Mucosa of gallbladder (tissue), 1 donor: ENCODE data around the gene CEP128. TPM values are rescaled to one million over a fixed set of nuclear protein-coding genes. Genes with fewer than 3 reads are reported as not detected.

Experiments used
- DNase-seq: peaks from one replicate; pipeline ENCODE4 v3.0.0-alpha.2; 2020; ENCODE audit warnings: low spot score
- total RNA-seq: library from RNA; stranded (reverse); gene quantifications from one replicate; pipeline ENCODE4 v1.2.1, GENCODE V29; 2021
- donor health status: DM: no; HTN: no; CAD: no.

Gene CEP128
- total RNA-seq, 1 donor from 2014 or later: 4.9 TPM

DNA sequence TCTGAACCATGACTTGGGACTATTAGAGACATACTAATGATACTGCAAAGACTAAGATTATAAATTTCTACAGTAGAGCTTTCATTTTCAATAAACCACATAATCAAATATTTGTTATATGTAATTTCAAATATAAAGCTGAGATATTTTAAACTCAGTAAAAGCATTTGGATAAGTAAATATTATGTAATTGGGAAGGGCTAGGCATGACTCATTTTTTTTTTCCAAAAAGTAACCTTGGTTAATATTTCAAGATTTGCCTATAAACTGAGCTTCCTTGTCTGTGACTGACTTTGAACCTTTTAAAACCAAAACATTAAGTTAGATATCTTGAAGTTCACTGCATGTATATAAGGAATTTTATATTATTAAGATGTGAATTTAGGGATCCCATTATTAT is 332.5 kb downstream of the CEP128 start:
- no peak for DNase-seq

DNA sequence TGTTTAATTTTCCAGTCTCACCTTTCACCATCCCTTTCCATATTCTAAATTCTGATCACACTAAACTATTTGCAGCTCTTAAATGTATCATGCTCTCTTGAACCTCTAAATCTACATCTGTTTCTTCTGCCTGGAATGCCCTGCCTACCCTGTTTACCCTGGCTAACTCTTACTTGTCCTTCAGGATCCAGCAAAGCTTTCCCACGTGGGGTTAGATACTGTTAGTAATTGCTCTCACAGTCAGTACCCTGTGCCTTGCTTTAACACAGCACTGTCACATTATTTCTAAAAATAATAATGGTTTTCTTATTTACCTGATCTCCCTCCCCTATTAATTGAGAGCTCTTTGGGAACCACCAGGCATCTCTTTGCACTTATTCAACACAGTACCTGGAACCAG is 333.0 kb downstream of the CEP128 start:
- DNase-seq: no peak

DNA sequence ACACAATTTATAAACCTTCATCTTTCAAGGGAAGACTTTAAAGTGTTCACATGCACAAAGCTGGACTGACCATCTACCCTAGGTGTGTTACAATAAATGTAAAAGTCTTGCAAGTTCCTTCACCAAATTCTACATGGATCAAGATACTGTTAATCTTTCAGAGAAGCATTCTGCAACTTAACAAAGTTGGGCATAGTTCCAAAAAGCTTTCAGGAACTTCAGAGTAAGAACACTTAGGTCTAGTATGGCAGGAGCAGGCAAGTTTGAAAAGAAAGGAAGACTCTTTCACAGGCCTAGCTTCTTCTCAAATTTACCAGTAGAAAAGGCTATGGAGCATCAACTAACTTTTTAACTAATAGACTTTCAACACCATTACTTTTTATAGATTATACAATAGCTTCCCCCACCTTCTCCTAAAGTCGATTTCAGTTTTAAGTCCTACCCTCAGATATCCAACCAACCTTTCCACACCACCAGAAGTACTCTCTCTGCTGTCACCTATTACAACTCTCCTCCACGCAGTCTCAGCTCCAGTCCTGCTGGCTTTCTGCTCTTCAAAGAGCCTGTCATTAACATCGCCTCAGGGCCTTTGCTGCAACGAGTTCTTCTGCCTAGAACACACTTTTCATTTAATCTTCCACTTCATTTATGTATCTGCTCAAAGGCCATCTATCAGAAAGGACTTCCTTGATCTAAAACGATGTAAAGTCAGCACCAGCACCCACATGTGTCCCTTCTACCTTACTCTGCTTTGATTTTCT is 333.9 kb downstream of the CEP128 start:
- DNase-seq: no peak

DNA sequence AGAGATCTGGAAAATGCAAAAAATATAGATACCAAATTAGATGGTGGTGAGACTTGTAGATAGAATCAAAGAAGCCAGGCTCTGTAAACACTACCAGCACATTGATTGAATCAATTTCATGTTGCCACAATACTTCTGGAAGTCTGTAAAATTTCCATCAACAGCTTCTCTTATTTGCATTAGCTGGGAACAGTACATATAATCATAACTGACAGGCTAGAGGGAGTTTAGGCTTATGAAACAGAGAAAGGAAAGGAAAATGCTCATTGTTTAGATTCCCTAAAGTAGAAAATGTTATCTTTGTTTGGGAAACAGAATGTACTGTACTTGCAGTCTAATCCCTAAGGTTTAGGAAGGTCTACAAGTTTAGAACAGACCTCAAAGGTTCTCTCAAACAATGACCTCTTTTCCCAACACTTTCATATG is 335.2 kb downstream of the CEP128 start:
- DNase-seq: no peak

DNA sequence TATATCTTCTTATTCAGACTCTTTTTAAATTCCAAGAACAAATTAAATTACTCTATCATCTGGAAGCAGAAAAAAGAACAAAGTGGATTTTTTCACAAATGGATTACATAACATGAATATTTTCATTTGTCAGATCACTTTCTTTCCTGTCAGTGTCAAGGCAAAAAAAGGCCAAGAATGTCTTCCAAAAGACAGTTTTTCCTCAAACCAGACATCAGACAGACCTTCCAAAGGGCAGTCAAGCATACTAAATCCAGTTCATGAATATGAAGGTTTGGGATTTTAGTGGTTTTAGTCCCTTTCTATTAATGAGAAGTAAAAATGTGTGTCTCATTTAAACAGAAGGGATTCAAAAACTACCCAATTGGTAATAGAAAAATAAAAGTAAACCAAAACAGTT is 336.0 kb downstream of the CEP128 start:
- DNase-seq: no peak

DNA sequence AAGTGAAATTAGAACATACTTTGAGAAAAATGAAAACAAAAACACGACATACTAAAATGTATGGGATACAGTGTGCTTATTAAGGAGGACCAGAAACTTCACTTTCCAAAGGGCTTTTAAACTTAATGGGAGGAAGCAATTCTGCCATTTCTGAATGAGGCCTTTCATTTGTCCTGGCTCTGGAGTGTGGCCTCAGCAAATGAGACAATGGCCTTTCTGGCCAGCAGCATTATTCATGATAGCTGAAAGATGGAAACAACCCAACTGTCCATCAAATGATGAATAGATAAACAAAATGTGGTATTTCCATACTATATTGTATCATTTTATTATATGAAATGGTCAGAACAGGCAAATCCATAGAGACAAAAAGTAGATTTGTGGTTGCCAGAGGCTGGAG is 338.6 kb downstream of the CEP128 start:
- DNase-seq: no peak

DNA sequence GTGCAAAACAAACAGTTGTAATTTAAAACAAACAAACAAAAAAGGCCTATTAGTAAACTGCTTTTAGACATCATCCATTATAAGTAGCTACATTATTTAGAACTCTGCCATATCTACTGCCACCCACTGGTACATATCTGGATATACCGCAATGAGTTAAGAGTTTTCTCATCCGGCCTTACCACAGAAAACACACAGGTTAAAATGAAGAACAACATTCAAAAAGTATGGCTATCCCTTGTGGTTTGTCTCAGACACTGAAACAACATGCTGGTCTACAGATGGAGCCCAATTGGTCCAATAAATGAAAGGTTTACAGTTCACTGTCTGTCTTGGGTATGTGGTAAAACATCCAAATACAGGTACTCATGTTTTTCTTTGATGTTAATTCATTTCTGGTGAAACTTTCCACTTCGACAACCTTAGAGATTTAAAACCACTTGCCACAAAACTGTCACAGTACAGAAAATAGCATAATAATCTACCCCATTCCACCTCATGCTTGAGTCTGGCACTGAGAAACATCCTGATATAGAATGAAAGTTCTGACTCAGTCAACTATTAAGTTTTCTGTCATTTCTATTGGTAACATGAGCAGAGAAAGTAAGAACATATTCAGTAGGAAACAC is 354.3 kb downstream of the CEP128 start:
- DNase-seq: no peak

DNA sequence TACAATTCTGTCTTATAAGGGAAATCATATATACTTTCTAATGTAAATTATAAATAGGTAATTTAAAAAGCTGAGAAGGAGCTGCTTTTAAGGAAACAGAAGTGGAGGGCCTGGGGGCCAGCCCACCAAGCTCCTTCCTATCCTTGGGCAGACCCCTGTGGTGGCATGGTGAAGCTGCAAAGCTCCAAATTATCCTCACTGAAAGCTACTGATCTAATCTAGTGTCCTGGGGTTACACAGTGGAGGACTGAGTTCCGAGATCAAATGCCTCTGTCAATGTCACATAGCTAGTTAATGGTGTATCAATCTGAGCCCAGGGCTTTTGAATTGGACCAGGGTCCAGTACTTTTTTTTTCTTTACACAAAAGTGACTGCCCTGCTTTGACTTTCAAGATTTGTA is 355.4 kb downstream of the CEP128 start:
- no peak for DNase-seq

DNA sequence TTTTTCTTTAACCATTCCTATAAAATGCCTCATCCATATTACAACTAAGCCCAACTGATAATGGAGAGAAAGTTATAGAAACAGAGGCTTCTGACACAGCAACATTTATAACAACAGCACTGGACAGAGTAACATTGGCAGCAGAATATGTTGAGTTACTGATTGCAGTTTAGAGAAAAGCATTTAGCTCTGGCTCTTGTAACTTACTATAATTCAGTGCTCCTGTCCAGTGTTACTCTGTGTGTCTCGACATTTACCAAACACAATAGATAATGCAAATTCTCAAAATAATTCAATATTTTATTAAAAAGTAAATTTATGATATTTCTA is 356.1 kb downstream of the CEP128 start:
- no peak for DNase-seq

DNA sequence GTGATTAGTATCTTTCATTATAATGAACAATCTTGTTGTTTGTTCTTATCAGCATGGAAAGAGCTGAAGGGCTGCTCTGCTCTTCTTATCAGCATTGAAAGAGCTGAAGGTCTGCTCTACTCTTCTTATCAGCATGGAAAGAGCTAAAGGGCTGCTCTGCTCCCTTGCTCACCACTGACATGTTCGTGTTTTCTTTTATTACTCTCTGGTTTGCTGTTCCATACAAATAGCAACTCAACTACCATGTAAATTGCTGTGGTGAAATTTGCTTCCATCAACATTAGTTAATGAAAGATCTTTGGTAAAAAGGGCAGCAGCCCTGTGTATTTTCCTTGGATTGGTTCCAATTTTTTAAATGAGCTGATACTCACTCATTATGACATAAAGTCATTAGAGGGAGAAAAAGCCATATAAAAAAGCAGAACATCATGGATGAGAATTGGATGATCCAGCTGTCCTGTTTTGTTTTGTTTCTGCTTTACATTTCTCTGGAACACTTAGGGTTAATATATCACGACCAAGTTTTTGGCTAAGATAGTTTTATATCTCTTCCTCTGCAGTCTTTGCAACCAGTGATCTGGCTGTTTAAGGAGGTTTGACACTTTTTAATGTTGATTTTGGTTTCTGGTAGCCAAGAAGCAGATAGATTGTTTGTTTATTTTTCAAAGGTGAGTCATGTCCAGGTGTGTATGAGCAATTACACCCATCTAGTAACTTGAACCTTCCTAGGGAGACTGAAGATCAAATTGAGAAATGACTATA is 356.6 kb downstream of the CEP128 start:
- no peak for DNase-seq

DNA sequence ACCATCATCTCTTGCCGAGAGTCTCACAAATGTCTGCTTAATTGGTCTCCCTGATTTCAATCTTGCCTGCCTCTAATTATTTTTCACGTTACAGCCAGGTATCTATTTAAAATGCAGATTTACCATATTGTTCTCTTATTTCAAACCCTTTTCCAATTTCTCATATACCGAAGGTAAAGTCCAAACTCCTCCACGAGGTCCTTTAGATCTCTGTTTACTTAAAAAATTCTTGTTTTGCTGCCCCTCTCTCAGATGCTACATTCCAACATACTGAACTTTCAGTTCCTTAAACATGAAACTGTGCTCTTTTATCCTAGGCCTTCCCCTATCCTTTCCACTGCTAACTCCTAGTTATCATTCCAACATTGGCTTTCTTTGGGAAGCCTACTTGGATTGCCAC is 363.9 kb downstream of the CEP128 start:
- DNase-seq: no peak

DNA sequence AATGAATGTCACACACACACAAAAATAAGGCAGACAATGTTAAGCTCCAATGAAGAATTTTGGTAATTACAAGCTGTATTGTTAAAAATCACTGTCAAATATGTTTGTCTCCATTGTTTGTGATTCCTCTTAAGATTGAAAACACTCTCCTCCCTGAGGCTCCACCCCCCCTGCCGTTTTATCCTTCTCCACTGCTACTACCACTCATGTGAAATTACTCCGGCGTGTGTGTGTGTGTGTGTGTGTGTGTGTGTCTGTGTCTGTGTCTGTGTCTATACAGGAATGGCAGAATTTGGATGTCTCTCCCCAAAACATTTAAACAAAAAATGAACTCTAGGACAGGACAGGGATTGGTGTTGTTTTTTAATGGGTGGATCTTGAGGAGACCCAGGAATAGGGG is 365.1 kb downstream of the CEP128 start:
- DNase-seq: no peak

DNA sequence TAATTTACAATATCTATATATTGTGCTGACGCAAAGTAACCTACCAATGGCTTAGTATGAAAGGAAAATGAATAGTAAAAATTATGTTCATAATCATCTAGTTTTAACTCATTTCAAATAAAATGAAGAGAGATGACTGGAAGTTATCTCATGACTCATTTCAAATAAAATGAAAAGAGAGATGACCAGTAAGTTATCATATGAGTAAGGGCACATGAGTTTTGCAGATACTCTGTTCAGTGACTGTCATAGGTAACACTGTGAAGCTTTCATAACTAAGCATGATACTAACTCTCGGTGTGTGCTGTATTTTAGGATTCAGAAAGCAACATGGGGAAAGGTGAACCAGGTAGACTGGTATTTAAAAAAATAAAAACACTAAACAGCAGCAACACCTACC is 365.8 kb downstream of the CEP128 start:
- no peak for DNase-seq

DNA sequence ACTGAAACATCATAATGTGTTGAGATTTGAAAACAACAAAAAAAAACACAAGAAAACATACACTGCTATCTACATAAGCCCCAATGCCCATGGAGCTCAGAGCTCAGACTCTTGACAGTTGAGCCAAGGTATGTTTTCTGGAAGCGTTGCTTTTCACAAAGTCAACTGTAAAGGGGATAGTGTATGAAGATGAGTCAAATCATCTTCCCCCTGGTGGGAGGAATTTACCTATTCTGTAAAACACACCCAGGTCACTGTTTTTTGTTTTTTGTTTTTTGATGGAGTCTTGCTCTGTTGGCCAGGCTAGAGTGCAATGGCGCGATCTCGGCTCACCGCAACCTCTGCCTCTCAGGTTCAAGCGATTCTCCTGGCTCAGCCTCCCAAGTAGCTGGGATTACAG is 368.9 kb downstream of the CEP128 start:
- no peak for DNase-seq

DNA sequence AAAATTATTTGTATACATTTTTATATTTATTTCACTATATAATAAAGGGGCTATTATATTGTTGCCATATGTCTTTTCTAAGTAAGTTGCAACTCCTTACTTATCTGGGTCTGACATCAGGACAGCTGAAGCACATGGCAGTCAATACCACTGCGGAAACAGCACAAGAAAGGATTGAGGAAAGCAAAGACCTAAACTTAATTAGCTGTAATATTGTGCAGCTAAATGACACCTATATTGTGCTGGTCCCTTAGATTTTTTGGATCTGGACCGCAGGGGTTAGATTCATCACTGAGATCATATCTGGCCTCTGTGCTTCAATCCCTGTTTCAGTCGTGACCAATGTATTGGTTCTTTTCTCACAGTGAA is 370.6 kb downstream of the CEP128 start:
- DNase-seq: no peak

DNA sequence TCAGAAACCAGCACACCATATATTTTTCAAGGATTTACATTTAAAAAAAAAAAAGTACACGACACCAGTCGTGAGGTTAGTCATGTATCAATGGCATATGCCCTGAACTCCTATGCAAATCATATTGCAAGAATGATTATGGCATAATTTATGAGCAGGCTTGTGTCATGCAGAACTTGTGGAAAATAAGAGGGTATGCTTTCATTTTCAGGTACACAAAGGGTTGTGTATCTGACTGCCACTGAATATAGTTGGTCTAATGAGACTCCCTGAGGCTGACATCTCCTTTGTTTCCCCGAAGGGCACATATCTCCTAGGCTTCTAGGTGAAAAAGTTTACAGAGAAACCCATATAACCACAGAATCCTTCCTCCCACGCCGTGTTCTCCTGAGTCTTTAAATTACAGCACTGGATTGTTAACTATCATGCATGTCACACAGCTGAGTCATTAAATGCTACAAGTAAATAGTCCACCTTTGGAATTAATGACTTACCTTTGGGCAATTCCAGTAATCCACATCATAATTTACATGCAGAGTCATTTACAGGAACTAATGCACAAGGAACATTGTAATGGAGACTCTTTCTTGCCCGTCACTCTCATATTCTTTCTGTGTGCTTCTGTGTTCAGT is 373.5 kb downstream of the CEP128 start:
- no peak for DNase-seq

DNA sequence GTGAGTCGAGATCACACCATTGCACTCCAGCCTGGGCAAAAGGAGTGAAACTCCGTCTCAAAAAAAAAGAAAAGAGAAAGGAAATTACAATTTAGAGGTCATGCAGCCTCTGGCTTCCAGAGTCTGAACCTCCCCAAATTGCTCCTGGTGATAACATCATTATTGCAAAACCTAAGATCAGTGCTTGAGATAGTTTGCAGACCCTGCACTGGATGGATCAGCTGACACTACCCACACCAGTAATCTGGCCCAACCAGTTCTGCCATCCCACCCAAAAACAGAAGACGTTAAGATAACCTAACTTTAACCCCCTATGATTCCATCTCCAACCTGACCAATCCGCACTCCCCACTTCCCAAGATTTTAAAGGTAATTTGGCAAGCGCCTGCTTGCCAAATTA is 376.5 kb downstream of the CEP128 start:
- no peak for DNase-seq

DNA sequence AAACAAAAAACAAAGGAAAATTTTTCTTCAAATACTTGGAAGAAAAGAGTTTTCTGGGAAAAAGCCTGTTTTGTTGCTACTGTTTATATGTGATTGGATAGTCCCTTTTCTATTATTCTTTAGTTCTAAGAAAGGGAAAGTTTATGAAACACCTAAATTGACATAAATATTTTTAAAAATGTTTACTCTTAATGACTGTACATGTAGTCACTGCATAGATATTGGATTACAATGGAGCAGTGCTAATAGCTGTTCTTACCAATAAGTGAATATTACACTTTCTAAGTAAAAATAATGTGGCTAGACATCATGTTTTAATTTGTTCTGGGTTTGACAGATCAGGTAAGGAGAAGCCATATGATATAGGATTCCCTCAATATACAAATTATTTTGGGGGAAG is 377.5 kb downstream of the CEP128 start:
- no peak for DNase-seq

DNA sequence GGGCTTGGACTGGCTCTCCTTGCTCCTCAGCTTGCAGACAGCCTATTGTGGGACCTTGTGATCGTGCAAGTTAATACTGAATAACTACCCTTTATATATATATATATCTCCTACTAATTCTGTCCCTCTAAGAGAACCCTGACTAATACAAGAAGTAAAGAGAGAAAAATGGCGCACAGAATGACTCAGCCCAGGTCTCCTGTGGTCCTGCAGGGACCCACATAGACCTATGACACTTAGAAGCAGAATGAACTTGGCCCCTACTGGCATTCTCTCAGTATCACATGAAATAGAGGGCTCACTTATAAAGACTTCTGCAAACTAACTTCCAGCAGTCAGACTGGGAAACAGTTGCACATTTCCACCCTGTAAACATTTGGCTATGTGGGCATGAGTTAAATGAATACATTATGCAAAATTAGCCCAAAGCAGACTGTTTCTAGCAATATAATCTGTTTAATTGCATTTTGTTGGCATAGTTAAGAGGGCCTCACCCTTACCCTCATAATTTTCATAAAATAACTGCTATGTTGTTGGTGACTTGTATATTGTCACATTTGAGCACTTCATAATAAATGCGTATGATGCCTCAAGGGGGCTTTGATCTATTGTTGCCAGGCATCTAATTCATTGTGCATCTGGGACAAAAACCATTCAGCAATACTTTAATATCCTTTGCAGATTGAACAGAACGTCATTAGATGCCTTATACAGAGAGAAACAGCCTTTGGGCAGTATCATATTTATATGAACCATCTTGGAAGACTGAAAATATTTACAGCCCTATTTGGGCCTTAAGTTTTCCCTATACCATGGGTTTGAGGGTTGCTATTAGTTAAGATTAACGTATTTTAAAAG is 380.5 kb downstream of the CEP128 start:
- DNase-seq: no peak

DNA sequence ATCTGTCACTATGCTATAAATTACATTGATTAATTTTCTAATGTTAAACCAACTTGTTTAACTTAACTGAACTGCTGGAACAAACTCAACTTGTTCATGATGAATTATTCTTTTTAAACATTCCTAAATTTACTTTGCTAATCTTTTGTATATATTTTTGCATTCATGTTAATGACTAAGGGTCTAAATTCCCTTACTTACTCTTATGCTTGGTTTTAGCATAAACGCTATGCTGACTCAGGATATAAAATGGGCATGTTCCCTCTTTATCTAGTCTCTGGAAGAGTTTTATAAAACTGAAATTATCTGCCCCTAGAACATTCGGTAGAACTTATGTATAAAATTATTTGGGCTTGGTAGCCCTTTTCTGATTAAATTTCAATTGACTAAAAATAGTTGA is 387.4 kb downstream of the CEP128 start:
- DNase-seq: no peak

DNA sequence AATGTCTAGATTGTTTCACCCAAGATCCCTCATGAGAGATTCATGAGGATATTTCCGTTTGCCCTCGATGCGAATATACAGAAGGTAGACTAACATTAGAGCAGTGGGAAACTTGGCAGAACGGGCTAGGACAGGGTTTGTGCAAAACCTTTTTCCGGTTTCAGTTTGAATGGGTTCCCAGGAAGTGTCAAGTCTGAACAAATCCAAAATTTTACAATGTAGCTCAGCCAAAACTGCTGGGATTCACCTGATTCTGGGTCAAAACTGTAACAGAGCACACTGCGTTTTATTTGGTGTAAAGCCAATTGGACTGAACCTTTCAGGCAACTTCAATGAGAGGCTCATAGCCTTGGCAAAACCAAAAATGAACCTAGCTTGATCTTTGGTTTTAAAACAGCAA is 392.4 kb downstream of the CEP128 start:
- DNase-seq: no peak
